Gastrocnemius medialis (tissue), 4 donors: ENCODE data around the gene RHOXF1. TPM values are rescaled to one million over a fixed set of nuclear protein-coding genes. Genes with fewer than 3 reads are reported as not detected.
"Not testable (repeated sequence)": the region's sequence is repeated elsewhere in the genome, so short reads cannot be mapped to it uniquely, and the experiment has no call there.

Experiments
- ATAC-seq, 2 donors: fragments of 150-250 bp; one replicate each; pipeline ENCODE4 v1.9.1; 2016
- DNase-seq, 2 donors: peaks; one replicate each; pipeline ENCODE4 v3.0.0-alpha.2; 2019
- H3K27ac ChIP-seq, 4 donors: fragments of 200-600 bp; sonication (generic); 1 replicate in 1 of 4; 2 replicates in 3 of 4; pipeline ENCODE4 v1.5.1; 2016 to 2018; ENCODE audit warnings: mild to moderate bottlenecking in 2 of 4, moderate library complexity in 1 of 4
- H3K27me3 ChIP-seq, 3 donors: fragments of 200-600 bp; sonication (generic) in 2 of 3; 1 replicate in 1 of 3; 2 replicates in 2 of 3; pipeline versions ENCODE4 v1.5.1 to v1.6.0; 2016 to 2019; ENCODE audit warnings: mild to moderate bottlenecking in 1 of 3, moderate library complexity in 1 of 3
- H3K36me3 ChIP-seq, 2 donors: fragments of 200-600 bp; sonication (generic) in 1 of 2; one replicate each; pipeline ENCODE4 v1.5.1; 2017 to 2018
- H3K4me1 ChIP-seq, 2 donors: fragments of 200-600 bp; sonication (generic) in 1 of 2; one replicate each; pipeline ENCODE4 v1.5.1; 2016 to 2017; ENCODE audit warnings: mild to moderate bottlenecking in 2 of 2
- H3K4me3 ChIP-seq, 4 donors: fragments of 200-600 bp; sonication (generic) in 3 of 4; 1 replicate in 1 of 4; 2 replicates in 3 of 4; pipeline ENCODE4 v1.5.1; 2016 to 2019; ENCODE audit warnings: mild to moderate bottlenecking in 2 of 4
- H3K9me3 ChIP-seq, 3 donors: fragments of 200-600 bp; sonication (generic) in 2 of 3; 1 replicate in 1 of 3; 2 replicates in 2 of 3; pipeline ENCODE4 v1.5.1; 2016 to 2019
- CTCF ChIP-seq, 5 experiments: fragments of 450-650 bp in 3 of 5; fragments of 200-600 bp in 2 of 5; sonication (generic) in 2 of 5; IDR thresholded peaks in 4 of 5; conservative IDR thresholded peaks in 1 of 5; 1 replicate in 4 of 5; 2 replicates in 1 of 5; pipeline ENCODE4 v1.5.1; 2016 to 2019; ENCODE audit warnings: antibody characterized with exemption in 5 of 5, mild to moderate bottlenecking in 3 of 5, moderate library complexity in 3 of 5
- POLR2A ChIP-seq, 2 donors: fragments of 450-650 bp; IDR thresholded peaks; one replicate each; pipeline ENCODE4 v1.6.1; 2017; ENCODE audit warnings: antibody characterized with exemption in 2 of 2, mild to moderate bottlenecking in 2 of 2, moderate library complexity in 2 of 2
- in situ Hi-C, 4 donors: fragments of 200-750 bp; cut with MboI; loops; one replicate each; pipeline versions ENCODE4 v1.15.0 to v1.8.0; 2017; ENCODE audit warnings: low sequenced_read_pairs in 4 of 4
- intact Hi-C: fragments of 100-400 bp; cut with DNase I; formaldehyde crosslinking; loops from one replicate; pipeline ENCODE4 v1.15.1; 2023; ENCODE audit warnings: low total_unique reads
- total RNA-seq, 4 donors: library from RNA; depleted of rRNA; stranded (reverse); fragments of >200 nt; gene quantifications; one replicate each; pipeline versions ENCODE4 v1.1.0 to v1.2.3, GENCODE V29; 2016

The RHOXF1 gene
- total RNA-seq = not detected

GRCh38 chrX:120115438-120115963 is at the start of gene RHOXF1:
Gene RHOXF1 (minus strand): TSS chrX:120115913. CDS start chrX:120115862, 51 bp downstream.
- H3K36me3 ChIP-seq = no peaks in the 10 kb centered on the region
- no peaks in the 10 kb centered on the region for H3K27me3 ChIP-seq
- H3K4me1 ChIP-seq = no peaks in the 10 kb centered on the region
- no peak within 1 kb of the TSS for H3K27ac ChIP-seq
- ATAC-seq (no peak), DNase-seq (no peak)
- intact Hi-C loops = no loop called here
- no peaks in the 10 kb centered on the region for H3K9me3 ChIP-seq
- H3K4me3 ChIP-seq = no peak within 1 kb of the TSS
- TF ChIP-seq CTCF (IDR thresholded peaks at IDR 0.05 in 4 of 5, conservative IDR thresholded peaks at IDR 0.05 in 1 of 5) = no peak
- in situ Hi-C loops = no loop called here

GRCh38 chrX:120159086-120159485 is 43.4 kb upstream of the RHOXF1 start:
- H3K4me3 ChIP-seq, ATAC-seq, H3K4me1 ChIP-seq, H3K36me3 ChIP-seq, in situ Hi-C loops, DNase-seq, H3K27me3 ChIP-seq, intact Hi-C loops, H3K27ac ChIP-seq, H3K9me3 ChIP-seq: not testable (repeated sequence)

- in situ Hi-C loops, ATAC-seq: not testable (repeated sequence)
These were observed 42.6 kb upstream of the RHOXF1 start, which contains the start of gene RHOXF2 for GRCh38 chrX:120158313-120158712. Gene RHOXF2 (plus strand): TSS chrX:120158613. CDS start chrX:120158751, 138 bp downstream.

GRCh38 chrX:120150109-120150744 is 34.5 kb upstream of the RHOXF1 start:
- H3K4me1 ChIP-seq, H3K27me3 ChIP-seq, H3K4me3 ChIP-seq, H3K9me3 ChIP-seq, DNase-seq, H3K36me3 ChIP-seq, H3K27ac ChIP-seq, ATAC-seq, intact Hi-C loops, in situ Hi-C loops: not testable (repeated sequence)

More at GRCh38 chrX:120158313-120158712, 42.6 kb upstream of the RHOXF1 start, which contains the start of gene RHOXF2:
- H3K4me1 ChIP-seq, DNase-seq, H3K27ac ChIP-seq, H3K4me3 ChIP-seq, intact Hi-C loops, H3K36me3 ChIP-seq, H3K27me3 ChIP-seq, H3K9me3 ChIP-seq: not testable (repeated sequence)

GRCh38 chrX:120147537-120147936 is 31.8 kb upstream of the RHOXF1 start:
- H3K27ac ChIP-seq = no peak overlapping the region
- intact Hi-C loops (no loop called here), in situ Hi-C loops (no loop called here)
- no peak for DNase-seq
- no peak overlapping the region for H3K4me3 ChIP-seq
- no peak for TF ChIP-seq POLR2A (IDR thresholded peaks at IDR 0.05)
- TF ChIP-seq CTCF (IDR thresholded peaks at IDR 0.05 in 4 of 5, conservative IDR thresholded peaks at IDR 0.05 in 1 of 5) = no peak
- H3K9me3 ChIP-seq = no peaks in the 10 kb centered on the region
- no peak for ATAC-seq
- H3K4me1 ChIP-seq = no peaks in the 10 kb centered on the region
- H3K36me3 ChIP-seq = no peaks in the 10 kb centered on the region
- no peaks in the 10 kb centered on the region for H3K27me3 ChIP-seq

- H3K9me3 ChIP-seq, ATAC-seq, intact Hi-C loops, H3K4me3 ChIP-seq, H3K36me3 ChIP-seq, H3K4me1 ChIP-seq, in situ Hi-C loops, H3K27me3 ChIP-seq, H3K27ac ChIP-seq, DNase-seq: not testable (repeated sequence)
These were observed 30.6 kb upstream of the RHOXF1 start for GRCh38 chrX:120146323-120146722.
